ENCODE results near the gene LUC7L2.

Gene LUC7L2

GRCh38 chr7:139382439-139382838 is 22.7 kb downstream of the LUC7L2 start:
- no peaks in the 10 kb centered on the region; the same call in 1 of the 2 replicates for H3F3A ChIP-seq (ENCODE audit: insufficient read depth, low read length)
- H4K20me1 ChIP-seq (ENCODE audit: insufficient read depth, low read length): peaks cover 20% of the 10 kb centered on the region
- no peaks in the 10 kb centered on the region for H3K4me1 ChIP-seq (ENCODE audit: low read length)
- peaks cover 29% of the 10 kb centered on the region for H3K36me3 ChIP-seq (replicated peaks; ENCODE audit: insufficient read depth, low read length)
- H3K27ac ChIP-seq (ENCODE audit: low read length): no peak overlapping the region
- no peak overlapping the region for H3K4me2 ChIP-seq (ENCODE audit: low read depth, low read length)
- H3K4me3 ChIP-seq (ENCODE audit: low read length): no peak overlapping the region
- no peak overlapping the region for H3K9ac ChIP-seq (ENCODE audit: low read length)
- H3K9me2 ChIP-seq (replicated peaks; ENCODE audit: insufficient read depth, low read length): no peaks in the 10 kb centered on the region
- H3K9me3 ChIP-seq (replicated peaks; ENCODE audit: insufficient read depth, low read length): no peaks in the 10 kb centered on the region
- no peaks in the 10 kb centered on the region for H3K27me3 ChIP-seq (replicated peaks; ENCODE audit: insufficient read depth, low read length)
- H2AFZ ChIP-seq (ENCODE audit: low read length): no peak overlapping the region
- TF ChIP-seq, protein P1, sequence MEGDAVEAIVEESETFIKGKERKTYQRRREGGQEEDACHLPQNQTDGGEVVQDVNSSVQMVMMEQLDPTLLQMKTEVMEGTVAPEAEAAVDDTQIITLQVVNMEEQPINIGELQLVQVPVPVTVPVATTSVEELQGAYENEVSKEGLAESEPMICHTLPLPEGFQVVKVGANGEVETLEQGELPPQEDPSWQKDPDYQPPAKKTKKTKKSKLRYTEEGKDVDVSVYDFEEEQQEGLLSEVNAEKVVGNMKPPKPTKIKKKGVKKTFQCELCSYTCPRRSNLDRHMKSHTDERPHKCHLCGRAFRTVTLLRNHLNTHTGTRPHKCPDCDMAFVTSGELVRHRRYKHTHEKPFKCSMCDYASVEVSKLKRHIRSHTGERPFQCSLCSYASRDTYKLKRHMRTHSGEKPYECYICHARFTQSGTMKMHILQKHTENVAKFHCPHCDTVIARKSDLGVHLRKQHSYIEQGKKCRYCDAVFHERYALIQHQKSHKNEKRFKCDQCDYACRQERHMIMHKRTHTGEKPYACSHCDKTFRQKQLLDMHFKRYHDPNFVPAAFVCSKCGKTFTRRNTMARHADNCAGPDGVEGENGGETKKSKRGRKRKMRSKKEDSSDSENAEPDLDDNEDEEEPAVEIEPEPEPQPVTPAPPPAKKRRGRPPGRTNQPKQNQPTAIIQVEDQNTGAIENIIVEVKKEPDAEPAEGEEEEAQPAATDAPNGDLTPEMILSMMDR (IDR thresholded peaks at IDR 0.05; ENCODE audit: low read length): no peak
- TF ChIP-seq EZH2 (optimal IDR thresholded peaks at IDR 0.05; ENCODE audit: low read depth, low read length) (no peak), EZH2phosphoT487 (IDR thresholded peaks at IDR 0.05; ENCODE audit: low read length) (no peak)
- H3K79me2 ChIP-seq (ENCODE audit: low read length): peaks cover 89% of the 10 kb centered on the region
- DNase-seq: no peak

DNA sequence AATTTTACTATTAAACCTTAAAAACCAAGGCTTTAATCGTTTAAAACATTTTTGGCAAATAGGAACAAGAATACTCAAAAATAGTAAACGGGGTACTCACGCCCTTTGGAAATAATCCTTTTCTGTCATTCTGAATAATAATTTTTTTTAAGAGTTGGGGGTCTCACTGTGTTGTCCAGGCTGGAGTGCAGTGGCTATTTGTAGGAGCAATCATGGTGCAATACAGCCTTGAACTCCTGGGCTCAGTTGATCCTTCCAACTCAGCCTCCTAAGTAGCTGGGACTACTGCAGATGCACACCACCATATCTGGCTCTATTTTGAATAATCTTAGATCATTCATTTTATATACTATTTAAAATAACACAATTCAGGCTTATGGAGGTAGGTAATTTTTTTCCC is 24.9 kb downstream of the LUC7L2 start:
- Histone ChIP-seq H3K36me3 (replicated peaks; ENCODE audit: insufficient read depth, low read length) (peaks cover 32% of the 10 kb centered on the region), H3K27me3 (replicated peaks; ENCODE audit: insufficient read depth, low read length) (no peaks in the 10 kb centered on the region), H3F3A (ENCODE audit: insufficient read depth, low read length) (peaks cover 3% of the 10 kb centered on the region; the same call in 1 of the 2 replicates), H2AFZ (ENCODE audit: low read length) (no peak overlapping the region), H4K20me1 (ENCODE audit: insufficient read depth, low read length) (peaks cover 20% of the 10 kb centered on the region), H3K4me1 (ENCODE audit: low read length) (no peaks in the 10 kb centered on the region), H3K27ac (ENCODE audit: low read length) (no peak overlapping the region), H3K9me2 (replicated peaks; ENCODE audit: insufficient read depth, low read length) (no peaks in the 10 kb centered on the region), H3K9ac (ENCODE audit: low read length) (no peak overlapping the region), H3K79me2 (ENCODE audit: low read length) (peaks cover 93% of the 10 kb centered on the region), H3K4me2 (ENCODE audit: low read depth, low read length) (no peak overlapping the region), H3K9me3 (replicated peaks; ENCODE audit: insufficient read depth, low read length) (no peaks in the 10 kb centered on the region), H3K4me3 (ENCODE audit: low read length) (no peak overlapping the region)
- DNase-seq: no peak
- no peak for TF ChIP-seq EZH2phosphoT487 (IDR thresholded peaks at IDR 0.05; ENCODE audit: low read length)
- TF ChIP-seq, protein P1 (IDR thresholded peaks at IDR 0.05; ENCODE audit: low read length): no peak
- TF ChIP-seq EZH2 (optimal IDR thresholded peaks at IDR 0.05; ENCODE audit: low read depth, low read length): no peak

- Histone ChIP-seq H3K4me1 (ENCODE audit: low read length) (no peaks in the 10 kb centered on the region), H3K9ac (ENCODE audit: low read length) (no peak overlapping the region), H3K79me2 (ENCODE audit: low read length) (peaks cover 90% of the 10 kb centered on the region), H3K9me2 (replicated peaks; ENCODE audit: insufficient read depth, low read length) (no peaks in the 10 kb centered on the region), H3K36me3 (replicated peaks; ENCODE audit: insufficient read depth, low read length) (peaks cover 30% of the 10 kb centered on the region), H3F3A (ENCODE audit: insufficient read depth, low read length) (peaks cover 3% of the 10 kb centered on the region; the same call in 1 of the 2 replicates), H3K4me3 (ENCODE audit: low read length) (no peak overlapping the region), H3K27ac (ENCODE audit: low read length) (no peak overlapping the region), H3K9me3 (replicated peaks; ENCODE audit: insufficient read depth, low read length) (no peaks in the 10 kb centered on the region), H4K20me1 (ENCODE audit: insufficient read depth, low read length) (peaks cover 18% of the 10 kb centered on the region), H3K27me3 (replicated peaks; ENCODE audit: insufficient read depth, low read length) (no peaks in the 10 kb centered on the region), H2AFZ (ENCODE audit: low read length) (no peak overlapping the region), H3K4me2 (ENCODE audit: low read depth, low read length) (no peak overlapping the region)
- TF ChIP-seq, protein P1 (IDR thresholded peaks at IDR 0.05; ENCODE audit: low read length): no peak
- no peak for TF ChIP-seq EZH2 (optimal IDR thresholded peaks at IDR 0.05; ENCODE audit: low read depth, low read length)
- no peak for DNase-seq
Observed at GRCh38 chr7:139387594-139387993, 27.9 kb downstream of the LUC7L2 start.

All from MM.1S (cell line).